GM21381 (cell line): ENCODE results near the gene NDUFA11.

Experiments
- ATAC-seq: cut with Tn5 transposase; IDR thresholded peaks from one replicate; pipeline ENCODE4 v1.9.1; 2021; ENCODE audit warnings: mild to moderate bottlenecking, moderate library complexity; ENCODE audit not compliant: unreplicated experiment

The NDUFA11 gene

DNA sequence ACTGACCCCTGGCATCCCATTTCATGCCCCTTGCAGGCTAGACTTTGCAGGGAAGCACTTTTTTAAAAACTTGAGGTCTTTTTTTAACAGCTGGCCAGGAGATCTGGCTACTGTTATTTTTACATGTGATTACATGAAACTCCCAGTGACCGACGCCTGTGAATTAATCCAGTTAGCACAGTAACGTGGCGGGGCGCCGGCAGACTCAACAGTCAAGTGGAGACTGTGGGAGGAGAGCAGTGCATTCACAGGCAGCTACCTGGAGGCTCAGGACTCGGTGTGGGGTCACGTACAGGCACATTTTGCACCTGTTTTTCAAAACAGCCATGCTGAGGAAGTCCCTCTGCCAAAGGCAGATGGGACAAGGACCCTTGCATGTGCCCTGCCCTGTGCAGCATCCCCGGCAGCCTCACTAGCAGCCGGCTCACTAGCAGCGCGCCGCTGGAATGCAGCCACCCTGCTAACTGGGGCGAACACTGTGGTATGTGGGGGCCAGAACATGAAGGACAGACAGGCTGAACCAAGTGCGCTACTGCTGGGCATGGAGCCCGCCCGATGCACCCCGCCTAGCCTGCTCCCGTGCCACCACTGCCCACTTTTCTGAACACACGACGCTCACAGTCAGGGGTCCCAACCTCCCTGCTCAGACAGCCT, 29.1 kb upstream of the NDUFA11 start:
- no peak for ATAC-seq

DNA sequence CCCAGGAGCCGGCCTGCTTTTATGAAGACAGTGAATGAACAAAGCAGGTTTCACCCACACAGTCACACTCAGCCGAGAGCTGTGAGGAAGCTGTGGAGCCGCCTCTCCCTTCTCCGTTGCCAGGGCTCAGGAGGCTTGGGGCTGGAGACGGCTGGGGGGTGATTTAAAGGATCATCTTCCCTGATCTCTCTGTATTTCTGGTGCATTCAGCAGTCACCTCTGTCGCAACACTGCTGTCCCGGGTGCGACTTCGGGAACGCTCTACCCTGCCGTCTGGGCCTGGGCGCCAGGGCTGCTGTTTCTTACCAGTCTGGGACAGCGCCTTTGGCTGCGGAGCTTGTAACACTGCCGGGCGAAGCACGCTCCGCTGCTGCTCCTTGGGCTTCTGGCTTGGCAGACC, 28.6 kb upstream of the NDUFA11 start:
- no peak for ATAC-seq

GRCh38 chr19:5931251-5931650, 27.7 kb upstream of the NDUFA11 start:
- no peak for ATAC-seq

DNA sequence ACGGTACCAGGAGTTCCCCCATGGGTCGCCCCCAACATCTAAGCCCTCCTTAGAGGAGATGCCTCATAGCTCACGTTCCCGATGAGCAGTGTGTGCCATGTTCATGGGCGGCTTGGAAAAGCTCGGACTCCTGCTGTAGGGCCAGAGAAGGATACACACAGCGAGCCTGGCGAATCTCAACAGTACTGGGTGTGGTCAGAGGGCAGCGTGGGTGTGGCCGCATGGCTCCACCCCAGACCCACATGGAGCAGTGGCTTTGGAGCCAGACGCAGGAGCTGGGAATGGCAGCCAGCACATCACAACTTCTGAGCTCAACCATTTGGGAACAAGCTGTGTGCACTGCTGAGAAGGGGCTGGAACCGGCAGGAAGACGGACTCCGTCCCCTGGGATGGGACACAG, 26.0 kb upstream of the NDUFA11 start:
- no peak for ATAC-seq

DNA sequence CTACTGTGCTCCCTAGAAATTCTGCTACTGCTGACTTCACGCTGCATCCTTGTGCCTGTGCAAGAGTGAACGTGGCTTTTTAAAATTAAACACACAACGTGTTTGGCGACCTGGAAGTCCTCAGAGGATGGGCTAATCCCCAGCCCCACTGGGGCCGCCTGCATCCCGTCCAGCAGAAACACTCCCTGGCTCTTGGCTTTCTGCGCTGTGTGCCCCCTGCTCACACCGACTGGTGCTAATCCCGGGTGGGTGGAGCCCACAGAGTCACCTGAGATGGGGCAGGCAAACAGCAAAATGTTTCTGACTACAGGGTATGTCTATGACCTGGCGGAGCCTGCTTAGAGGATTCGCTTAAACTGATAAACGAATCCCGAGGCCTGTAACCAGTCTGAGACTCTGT, 25.6 kb upstream of the NDUFA11 start:
- ATAC-seq = no peak

DNA sequence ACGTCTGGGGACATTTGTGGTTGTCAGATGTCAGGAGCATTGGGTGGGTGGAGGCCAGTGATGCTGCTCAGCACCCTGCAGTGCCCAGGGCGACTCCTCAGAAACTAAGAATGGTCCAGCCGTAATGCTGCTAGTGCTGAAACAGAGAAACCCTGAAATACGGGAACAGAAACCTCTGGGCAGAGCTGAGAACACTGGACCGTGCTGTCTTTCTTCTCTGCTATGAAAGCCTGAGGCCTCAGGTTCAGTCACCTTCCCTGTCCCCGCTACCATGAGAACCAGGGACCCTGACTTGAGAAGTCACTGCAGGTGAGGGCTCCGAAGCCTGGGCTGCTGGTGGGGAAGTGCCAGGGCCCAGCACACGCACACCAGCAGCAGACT, 23.8 kb upstream of the NDUFA11 start:
- peak; percentile 56 for ATAC-seq

- ATAC-seq = no peak
These were observed 23.3 kb upstream of the NDUFA11 start for GRCh38 chr19:5926641-5927440.

DNA sequence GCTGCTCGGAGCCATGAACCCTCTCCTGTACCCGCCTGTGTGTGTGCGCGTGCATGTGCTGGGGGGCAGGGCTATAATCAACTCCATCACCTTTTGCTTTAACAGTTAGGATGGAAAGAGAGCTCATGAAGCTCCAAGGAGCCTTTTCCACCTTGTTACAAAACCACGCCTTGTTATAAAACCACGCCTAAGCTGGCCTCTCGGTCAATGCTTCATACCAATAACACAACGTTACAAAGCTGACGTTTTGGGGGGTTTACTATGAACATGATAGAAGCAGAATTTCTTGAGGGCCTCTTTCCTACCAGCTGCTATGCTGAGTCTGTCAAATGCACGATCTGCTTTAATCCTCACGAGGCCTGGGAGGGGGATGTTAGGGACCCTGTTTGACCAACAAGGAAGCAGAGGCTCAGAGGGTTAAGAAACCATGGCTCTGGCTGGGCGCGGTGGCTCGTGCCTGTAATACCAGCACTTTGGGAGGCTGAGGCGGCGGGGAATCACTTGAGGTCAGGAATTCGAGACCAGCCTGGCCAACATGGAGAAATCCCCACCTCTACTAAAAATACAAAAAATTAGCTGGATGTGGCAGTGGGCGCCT, 22.3 kb upstream of the NDUFA11 start:
- ATAC-seq = no peak

- no peak for ATAC-seq
These were observed 19.8 kb upstream of the NDUFA11 start for GRCh38 chr19:5923356-5923755.

DNA sequence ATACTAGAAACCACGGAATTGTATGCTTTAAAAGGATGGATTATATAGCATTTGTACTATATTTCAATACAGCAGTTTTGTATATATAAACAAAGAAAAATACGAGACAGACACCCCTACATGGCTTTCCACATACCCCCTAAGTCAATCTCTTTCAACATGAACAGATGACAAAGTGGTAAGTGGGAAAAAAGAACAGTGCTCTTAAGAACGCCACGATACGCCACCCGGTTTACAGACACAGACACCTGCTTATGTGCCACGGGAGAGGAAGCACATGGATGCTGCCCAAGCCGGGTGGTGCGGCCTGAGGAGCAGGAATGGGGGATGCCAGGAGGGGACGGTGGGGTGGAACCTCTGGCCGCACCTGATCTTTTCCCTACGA, 18.6 kb upstream of the NDUFA11 start:
- ATAC-seq = no peak

DNA sequence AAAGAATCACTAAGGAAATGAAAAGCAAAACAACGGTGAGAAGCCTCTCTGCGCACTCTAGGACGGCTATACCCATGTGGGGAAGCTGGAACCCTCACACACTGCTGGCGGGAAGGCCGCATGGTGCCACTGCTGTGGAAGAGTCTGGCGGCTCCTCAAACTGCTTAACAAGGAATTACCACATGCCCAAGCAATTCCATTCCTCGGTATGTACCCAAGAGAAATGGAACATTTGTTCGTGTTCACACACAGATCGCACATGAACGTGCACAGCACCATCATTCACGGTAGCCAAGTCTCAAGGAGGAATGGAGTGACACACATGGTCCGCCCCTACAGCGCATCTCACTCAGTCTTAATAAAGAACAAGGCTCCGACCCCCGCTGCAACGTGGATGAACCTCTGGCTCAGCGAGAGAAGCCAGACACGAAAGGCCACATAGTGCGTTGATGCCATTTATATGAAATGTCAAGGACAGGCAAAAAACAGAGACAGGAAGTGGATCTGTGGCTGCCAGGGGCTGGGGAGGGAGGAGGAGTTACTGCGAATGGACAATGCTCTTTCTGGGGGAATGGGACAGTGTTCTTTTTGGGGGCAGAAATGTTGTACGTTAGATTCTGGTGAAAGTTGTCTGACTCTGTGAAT, 18.0 kb upstream of the NDUFA11 start:
- ATAC-seq = no peak

GRCh38 chr19:5918463-5919079, 15.0 kb upstream of the NDUFA11 start:
- no peak for ATAC-seq

- no peak for ATAC-seq
These were observed 14.0 kb upstream of the NDUFA11 start for GRCh38 chr19:5917431-5918107.

- ATAC-seq = no peak
These were observed 12.7 kb upstream of the NDUFA11 start for GRCh38 chr19:5916181-5916708.

- no peak for ATAC-seq
These were observed 12.2 kb upstream of the NDUFA11 start for GRCh38 chr19:5915782-5916165.

- ATAC-seq = no peak
These were observed 11.6 kb upstream of the NDUFA11 start for GRCh38 chr19:5914946-5915781.

DNA sequence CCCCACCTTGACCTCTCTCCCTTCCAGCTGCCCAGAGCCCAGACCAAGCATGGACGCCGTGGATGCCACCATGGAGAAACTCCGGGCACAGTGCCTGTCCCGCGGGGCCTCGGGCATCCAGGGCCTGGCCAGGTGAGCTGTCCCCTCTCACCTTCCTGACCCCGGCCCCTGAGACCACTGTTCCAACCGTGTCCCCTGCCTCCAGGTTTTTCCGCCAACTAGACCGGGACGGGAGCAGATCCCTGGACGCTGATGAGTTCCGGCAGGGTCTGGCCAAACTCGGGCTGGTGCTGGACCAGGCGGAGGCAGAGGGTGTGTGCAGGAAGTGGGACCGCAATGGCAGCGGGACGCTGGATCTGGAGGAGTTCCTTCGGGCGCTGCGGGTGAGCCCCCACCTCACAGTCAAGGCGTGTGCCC, 10.8 kb upstream of the NDUFA11 start:
- no peak for ATAC-seq

DNA sequence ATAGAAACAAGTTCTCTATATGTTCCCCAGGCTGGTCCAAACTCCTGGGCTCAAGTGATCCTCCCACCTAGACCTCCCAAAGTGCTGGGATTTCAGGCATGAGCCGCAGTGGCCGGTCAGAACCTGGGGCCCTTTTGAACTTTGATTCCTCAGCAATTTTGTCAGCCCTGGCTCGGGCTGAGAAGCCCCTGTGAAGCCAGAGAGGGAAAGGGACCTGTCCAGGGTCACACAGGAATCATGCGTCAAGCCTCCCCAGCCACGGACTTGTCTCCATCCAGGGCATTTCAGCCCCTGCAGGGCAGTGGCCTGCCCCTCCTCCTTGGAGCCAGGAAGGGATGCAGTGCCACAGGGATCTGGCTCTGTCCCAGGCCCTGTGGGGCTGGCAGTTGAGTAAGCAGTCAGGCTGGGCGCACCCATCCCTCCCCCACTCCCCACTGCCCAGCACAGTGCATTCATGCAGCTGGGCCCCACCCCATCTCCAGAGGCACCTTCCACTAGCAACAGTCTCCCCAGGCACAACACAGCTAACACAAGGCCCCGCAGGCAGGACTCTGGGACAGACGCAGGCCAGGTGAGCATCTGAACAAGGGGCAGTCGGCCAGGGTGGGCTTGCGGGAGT, 10.3 kb upstream of the NDUFA11 start, which contains the start of gene CAPS:
Gene CAPS, plus strand, starts transcription at position 516 of the 619 bp plus-strand sequence. CDS start 153 bp downstream, outside the sequence.
- no peak for ATAC-seq

GRCh38 chr19:5911366-5911765, 7.8 kb upstream of the NDUFA11 start:
- ATAC-seq = no peak
